ENCODE measurements around the gene NSUN5.
"Not testable (repeated sequence)": the region's sequence is repeated elsewhere in the genome, so short reads cannot be mapped to it uniquely, and the experiment has no call there.

The NSUN5 gene

GRCh38 chr7:73308665-73309214 is at the start of gene NSUN5:
TSS of gene NSUN5 (minus strand) at chr7:73308826. CDS start at chr7:73308790, 36 bp downstream.
- peak; percentile 96 for DNase-seq (ENCODE audit: low spot score)

GRCh38 chr7:73356159-73356558 is 47.5 kb upstream of the NSUN5 start:
- DNase-seq (ENCODE audit: low spot score): no peak

GRCh38 chr7:73354821-73355220 is 46.2 kb upstream of the NSUN5 start:
- peak; percentile 29 for DNase-seq (ENCODE audit: low spot score)

DNA sequence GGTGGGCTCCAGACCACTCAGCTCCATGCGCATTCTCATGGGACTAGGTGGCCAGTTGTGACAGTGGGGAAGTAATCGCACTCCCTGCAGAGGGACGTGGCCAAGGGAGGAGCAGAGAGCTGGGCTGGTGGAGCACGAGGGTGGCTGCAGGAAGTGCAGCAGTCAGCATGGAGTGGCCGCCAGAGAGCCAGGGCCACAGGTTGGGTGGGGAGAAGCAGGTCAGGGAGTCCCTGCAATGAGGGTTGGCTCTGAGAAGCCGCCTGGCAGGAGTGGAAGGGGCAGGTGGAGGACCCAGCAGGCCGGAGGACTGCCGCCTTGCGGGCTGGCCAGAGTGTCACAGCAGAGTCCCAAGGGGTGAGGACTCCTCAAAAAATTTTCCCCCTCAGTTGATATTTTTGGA is 45.6 kb upstream of the NSUN5 start:
- no peak for DNase-seq (ENCODE audit: low spot score)

DNA sequence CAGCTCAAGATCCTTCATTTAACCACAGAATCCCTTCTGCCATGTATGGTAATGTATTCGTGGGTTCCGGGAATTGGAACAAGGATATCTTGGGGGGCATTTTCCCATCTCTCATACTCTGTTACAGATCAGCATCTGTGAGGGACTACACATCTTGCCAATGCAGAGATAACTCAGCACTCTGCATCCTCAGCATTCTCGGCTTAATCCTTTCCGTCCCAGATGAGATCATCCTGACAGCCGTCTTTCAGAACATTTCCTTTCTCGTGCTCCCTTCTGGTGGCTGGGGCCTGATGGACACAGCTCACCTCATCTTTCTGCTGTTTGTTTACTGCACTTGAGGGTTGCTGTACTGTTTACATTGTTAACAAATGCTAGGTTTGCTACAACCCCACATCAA is 44.6 kb upstream of the NSUN5 start:
- no peak for DNase-seq (ENCODE audit: low spot score)

DNA sequence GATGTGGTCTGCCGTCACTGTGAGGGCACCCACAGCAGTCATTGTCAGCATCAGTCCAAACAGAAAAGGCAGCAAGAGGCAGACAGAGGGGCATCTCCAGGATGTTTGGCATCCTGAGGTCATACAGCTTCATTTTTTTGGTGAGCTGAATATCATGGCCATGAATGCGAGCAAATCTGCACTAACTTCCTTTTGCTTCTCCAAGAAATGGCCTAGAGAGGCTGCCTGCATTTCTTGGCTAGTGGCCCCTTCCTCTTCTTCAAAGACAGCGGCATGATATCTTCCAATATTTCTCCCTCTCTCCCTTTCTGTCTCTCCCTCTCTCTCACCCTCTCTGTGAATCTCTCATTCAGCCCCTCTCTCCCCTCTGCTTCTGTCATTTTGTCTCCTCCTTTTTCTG is 44.2 kb upstream of the NSUN5 start:
- DNase-seq (ENCODE audit: low spot score): no peak

GRCh38 chr7:73351447-73352167 is 43.0 kb upstream of the NSUN5 start:
- DNase-seq (ENCODE audit: low spot score): peak; percentile 14

DNA sequence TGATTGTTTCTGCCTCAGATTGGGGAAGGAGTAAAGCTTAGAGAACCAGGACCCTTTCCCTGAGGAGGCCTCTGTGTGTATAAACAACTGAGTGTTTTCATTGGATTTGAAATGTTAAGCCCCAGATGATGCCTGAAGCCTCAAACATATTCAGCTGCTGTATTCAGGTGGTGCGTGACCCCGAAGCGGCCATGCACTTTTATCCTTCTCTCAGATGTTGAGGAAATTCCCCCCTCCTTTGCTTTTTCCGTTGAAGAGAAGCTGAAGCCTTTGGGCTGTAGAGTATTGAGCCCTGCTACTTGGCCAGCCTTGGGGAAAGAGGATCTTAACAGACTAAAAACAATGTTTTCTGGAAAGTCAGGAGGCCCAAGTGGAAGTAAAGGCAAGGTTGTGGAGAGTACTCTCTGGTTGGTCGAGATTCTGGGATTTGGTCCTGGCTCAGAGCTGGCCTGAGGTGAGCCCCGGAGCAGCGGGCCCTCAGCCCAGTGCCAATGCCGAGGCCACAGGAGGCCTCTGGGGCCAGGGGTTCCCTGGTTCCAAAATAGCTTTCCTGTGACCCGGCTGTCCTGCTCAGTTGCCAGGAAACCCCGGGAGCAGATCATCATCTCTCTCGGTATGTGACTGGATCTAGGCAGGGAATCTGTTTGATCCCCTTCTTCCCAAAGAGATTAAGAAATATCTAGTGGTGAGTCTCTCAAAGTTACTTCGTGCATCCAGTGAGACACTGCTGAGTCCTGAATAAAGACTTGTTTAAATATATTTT is 41.9 kb upstream of the NSUN5 start:
- no peak for DNase-seq (ENCODE audit: low spot score)

GRCh38 chr7:73349763-73350162 is 41.1 kb upstream of the NSUN5 start:
- DNase-seq (ENCODE audit: low spot score): no peak

GRCh38 chr7:73345951-73346350 is 37.3 kb upstream of the NSUN5 start:
- DNase-seq (ENCODE audit: low spot score): peak; percentile 14

DNA sequence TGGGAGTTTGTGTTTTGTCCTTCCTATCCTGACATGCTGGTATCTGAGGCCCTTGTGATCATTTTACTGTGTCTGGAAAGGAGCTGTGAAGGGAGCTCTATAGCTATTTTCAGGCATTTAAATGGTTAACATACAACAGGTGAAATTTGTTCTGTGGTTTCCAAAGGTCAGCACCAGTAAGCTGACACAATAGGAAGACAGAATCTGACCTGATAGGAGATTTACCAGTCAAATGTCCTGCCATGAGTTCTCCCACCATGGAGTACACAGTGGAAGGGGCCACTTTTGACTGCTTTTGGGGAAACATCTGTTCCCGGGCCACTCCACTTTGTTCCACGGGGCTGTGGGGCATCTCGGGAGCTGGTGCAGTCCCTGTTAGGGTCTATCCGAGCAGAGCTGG is 36.9 kb upstream of the NSUN5 start:
- DNase-seq (ENCODE audit: low spot score): no peak

DNA sequence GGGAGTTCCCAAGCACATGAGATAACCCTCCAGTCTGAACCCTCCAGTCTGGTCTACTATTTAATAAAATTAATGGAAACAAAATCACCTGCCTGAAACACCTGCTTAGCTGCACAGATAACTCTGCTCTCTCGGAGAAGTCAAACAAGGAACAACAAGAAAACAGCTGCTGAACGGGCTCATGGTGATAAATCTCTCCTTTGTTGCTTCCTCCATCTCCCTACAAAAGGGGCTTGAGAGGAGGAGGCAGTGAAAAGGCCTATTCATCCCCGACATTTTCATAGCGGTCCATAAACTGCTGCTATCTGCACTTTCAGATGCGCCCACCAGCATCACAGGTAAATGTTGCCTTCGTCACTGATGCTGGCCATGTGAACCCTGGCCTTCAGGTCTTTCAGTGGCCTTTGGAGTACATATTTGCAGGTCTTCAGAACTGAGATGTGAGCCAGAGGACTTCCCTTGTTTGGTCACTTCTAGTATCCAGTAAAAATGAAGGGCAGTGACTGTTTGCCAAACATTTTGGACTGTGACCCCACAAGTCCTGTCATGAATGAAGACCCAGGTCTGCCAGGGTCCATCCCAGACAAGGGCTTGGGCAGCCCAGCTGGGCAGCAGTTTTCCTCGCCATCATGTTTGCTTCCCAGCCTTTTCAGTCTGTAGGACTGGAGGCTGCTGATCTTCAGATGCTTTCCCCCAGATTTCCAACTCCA is 35.2 kb upstream of the NSUN5 start:
- DNase-seq (ENCODE audit: low spot score): no peak

- DNase-seq (ENCODE audit: low spot score): peak; percentile 75
Measured at GRCh38 chr7:73342645-73343044, 34.0 kb upstream of the NSUN5 start.

DNA sequence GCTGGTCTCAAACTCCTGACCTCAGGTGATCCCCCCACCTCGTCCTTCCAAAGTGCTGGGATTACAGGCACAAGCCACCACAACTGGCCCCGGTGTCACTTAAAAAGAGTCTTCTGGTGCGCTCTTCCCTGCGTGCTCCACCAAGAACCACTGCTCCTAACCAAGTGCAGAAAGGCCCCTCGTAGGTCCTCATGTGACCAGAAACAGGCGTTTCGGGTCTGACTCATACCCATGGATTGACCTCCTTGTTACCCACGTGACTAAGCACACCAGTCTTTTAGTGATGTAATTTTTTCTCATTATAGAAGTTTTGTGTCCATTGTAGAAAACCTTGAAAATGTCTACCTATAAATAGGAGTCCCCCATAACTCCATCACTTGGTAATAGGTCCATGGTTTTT is 33.3 kb upstream of the NSUN5 start:
- DNase-seq (ENCODE audit: low spot score): peak; percentile 12

DNA sequence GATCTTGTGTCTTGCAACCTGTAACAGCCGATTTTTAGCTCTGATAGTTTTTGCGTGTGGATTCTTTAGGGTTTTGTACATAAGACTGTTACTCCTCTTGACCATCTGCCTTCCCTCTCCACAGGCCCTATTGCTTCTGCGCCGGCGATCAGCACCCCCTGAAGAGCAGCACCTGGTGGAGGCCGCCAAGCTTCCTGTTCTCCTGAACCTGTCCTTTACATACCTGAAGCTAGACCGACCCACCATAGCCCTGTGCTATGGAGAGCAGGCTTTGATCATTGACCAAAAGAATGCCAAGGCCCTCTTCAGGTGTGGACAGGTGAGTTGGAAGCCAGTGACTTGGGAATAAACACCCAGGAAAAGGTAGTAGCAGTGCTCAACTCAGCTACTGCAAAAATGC is 31.9 kb upstream of the NSUN5 start:
- DNase-seq (ENCODE audit: low spot score): peak; percentile 37

DNA sequence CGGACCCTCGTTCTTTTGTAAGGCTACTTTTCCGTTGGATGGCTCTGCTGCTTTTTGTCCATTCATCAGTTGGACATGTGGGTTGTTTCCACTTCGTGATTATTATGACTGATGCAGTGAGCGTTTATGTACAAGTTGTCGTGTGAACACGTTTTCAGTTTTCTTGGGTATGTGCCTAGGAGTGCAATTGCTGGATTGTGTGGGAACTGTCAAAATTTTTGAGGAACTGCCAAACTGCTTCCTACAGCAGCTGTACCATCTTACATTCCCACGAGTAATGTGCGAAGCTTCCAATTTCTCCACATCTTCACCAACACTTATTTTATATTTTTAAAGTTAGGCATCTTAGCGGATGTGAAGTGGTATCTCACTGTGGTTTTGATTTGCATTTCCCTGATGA is 29.7 kb upstream of the NSUN5 start:
- no peak for DNase-seq (ENCODE audit: low spot score)

DNA sequence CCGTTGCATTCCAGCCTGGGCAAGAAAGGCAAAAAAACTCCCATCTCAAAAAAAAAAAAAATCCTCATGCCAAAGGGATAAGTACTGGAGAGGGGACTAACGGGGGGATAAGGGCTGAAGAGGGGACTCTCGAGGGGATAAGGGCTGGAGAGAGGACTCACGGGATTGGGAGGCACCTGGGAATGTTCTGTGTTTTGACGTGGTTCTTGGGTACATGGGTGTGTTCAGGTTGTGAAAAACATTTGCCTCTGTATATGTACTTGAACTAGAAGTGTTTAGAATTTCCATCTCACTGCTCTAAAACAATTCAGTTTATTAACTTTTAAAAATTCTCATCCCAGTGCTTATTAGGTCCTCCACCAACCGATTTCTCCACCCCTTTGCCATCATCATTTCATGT is 23.8 kb upstream of the NSUN5 start:
- DNase-seq (ENCODE audit: low spot score): no peak

DNA sequence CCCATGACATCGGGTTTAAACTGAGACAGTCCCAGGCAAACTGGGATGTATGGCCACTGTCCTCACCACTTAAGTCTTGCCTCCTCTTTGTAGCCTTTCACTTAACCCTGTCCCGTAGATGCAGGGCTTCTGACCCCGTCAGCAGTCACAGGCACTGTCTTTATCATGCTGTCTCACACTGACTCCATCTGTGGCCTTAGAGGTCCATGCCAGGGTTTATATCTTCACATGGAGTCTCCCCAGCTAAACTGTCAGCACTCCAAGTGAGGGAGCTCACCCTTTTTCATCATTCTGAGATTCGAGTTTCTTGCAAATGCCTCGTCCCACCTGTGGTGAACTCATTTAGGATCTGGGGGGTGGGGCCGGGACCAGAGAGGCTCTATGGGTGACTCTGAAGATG is 22.1 kb upstream of the NSUN5 start:
- DNase-seq (ENCODE audit: low spot score): peak; percentile 10

DNA sequence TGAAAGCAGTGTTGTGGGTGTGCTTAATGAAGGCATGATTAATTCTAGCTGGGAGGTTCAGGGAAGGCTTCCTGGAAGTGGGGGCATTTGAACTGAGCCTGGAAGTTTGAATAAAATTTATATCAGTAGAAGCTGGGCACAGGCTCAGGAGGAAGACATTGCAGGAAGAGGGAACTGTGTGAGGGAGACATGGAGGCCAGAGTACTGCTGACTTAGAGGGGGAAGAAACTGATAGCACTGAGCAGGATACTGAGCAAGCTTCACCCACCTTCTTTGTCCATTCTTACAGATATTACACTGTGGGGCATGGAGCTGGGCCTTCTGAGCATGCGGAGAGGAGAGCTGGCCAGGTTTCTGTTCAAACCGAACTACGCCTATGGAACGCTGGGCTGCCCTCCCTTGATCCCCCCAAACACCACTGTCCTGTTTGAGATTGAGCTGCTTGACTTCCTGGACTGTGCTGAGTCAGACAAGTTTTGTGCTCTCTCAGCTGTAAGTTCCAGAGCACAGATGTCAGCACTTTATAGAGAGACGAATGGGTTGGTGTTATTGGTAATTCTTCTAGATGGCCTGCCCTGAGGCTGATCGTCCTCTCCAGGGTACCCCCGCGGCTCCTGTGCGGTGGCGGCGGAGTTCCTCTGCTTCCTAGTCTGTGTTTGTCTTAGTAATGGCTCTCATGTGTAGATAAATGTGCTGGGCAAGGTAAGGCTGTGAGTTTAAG is 21.4 kb upstream of the NSUN5 start:
- no peak for DNase-seq (ENCODE audit: low spot score)

- DNase-seq (ENCODE audit: low spot score): no peak
Measured at GRCh38 chr7:73328696-73329095, 20.1 kb upstream of the NSUN5 start.

DNA sequence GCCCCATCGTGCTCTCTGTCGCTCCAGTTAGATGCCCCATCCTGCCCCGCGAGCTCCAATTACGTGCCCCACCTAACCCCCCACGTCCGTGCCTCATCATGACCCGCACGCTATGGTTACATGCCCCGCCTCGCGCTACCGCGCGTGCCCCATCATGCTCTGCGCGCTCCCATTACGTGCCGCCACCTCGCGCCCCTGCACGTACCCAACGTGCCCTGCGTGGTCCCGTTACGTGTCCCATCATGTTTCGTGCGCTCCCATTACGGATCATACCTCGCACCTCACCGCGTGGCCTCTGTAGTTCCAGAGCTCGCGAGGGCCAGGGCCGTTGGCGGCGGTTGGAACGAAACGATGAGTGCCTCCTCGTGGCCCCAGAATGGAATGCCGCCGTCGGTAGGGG is 19.3 kb upstream of the NSUN5 start, which contains the start of the genes FKBP6 and TRIM50:
Gene FKBP6, plus strand, starts transcription at position 240 of the 400 bp plus-strand sequence. CDS start 268 bp downstream, outside the sequence.
Gene TRIM50, minus strand, starts transcription at position 161 of the 400 bp plus-strand sequence. CDS start 3,295 bp downstream, outside the sequence.
- DNase-seq (ENCODE audit: low spot score): not testable (repeated sequence)

GRCh38 chr7:73327449-73327848 is 18.8 kb upstream of the NSUN5 start:
- DNase-seq (ENCODE audit: low spot score): not testable (repeated sequence)

All from iPS-NIHi11 (cell line).